Subcutaneous adipose tissue (tissue), 4 donors: ENCODE results near the gene CDKN2B. TPM values are rescaled to one million over a fixed set of nuclear protein-coding genes. Genes with fewer than 3 reads are reported as not detected.

Source experiments
- small RNA-seq: library from RNA; depleted of rRNA; stranded (forward); fragments of <200 nt; gene quantifications from one replicate; pipeline ENCODE3, GENCODE V24; 2016
- total RNA-seq, 4 donors: library from RNA; depleted of rRNA; stranded (reverse); fragments of >200 nt; gene quantifications; one replicate each; pipeline ENCODE4 v1.1.0, GENCODE V29; 2016
- TF ChIP-seq, protein P1 (sequence below): fragments of 450-650 bp; IDR thresholded peaks from one replicate; pipeline ENCODE4 v1.5.1; 2016; ENCODE audit warnings: low read depth, mild to moderate bottlenecking, control low read depth, antibody characterized with exemption, moderate library complexity

Gene CDKN2B
- total RNA-seq, 4 donors from 2014 or later = 29.8 to 95.4 (median 65.4) TPM

- TF ChIP-seq, protein P1, sequence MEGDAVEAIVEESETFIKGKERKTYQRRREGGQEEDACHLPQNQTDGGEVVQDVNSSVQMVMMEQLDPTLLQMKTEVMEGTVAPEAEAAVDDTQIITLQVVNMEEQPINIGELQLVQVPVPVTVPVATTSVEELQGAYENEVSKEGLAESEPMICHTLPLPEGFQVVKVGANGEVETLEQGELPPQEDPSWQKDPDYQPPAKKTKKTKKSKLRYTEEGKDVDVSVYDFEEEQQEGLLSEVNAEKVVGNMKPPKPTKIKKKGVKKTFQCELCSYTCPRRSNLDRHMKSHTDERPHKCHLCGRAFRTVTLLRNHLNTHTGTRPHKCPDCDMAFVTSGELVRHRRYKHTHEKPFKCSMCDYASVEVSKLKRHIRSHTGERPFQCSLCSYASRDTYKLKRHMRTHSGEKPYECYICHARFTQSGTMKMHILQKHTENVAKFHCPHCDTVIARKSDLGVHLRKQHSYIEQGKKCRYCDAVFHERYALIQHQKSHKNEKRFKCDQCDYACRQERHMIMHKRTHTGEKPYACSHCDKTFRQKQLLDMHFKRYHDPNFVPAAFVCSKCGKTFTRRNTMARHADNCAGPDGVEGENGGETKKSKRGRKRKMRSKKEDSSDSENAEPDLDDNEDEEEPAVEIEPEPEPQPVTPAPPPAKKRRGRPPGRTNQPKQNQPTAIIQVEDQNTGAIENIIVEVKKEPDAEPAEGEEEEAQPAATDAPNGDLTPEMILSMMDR = no peak
Measured at GRCh38 chr9:21966140-21966851, 42.8 kb downstream of the CDKN2B start.

DNA sequence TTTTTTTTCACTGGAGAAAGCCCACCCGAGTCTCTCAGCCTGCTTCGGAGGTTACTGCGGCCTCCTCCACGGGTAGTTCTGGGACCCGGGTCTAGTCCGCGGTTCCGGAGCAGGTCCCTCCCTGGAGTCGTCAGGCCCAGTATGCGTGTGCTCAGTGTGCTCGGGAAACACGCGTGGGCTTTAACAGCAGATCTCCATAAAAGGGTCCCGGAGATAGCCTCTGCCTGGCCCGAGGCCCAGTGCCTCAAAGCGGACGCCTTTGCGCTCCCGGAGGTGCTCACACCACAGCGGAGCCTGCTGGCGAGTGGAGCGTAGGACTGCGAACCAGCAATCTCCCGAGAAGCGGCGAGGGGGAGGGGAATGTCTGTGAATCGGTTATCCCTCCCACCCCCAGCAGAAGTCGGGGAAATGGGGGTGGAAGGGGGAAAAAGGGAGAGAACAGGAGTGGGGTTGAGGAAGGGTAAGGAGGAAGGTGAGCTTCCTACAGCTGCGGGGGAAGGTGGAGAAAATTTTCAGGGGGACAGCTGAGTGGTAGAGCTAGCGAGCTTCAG is 43.6 kb downstream of the CDKN2B start:
- TF ChIP-seq, protein P1 = no peak

DNA sequence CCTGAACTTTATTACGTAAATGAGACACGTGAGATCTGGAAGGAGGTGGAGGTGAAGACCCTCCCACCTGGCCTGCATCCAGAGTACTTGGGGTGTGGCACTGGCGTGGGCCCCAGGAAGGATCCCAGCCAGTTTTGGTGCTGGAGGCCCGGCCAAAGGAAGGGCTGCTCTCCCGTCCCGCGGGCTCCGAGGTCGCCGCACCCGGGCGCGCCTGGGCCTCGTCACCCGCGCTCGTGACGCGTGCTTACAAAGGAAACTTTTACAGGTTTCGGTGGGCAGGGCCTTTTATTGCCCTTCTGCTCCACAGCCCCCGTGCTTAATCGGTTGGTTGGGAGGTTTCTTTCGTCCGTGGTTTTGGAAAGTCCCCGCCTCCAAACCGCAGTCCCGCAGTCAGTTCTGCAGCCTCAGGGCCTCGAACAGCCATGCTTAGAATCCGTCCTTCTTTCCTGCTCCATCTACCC is 44.1 kb downstream of the CDKN2B start:
- TF ChIP-seq, protein P1 = no peak

DNA sequence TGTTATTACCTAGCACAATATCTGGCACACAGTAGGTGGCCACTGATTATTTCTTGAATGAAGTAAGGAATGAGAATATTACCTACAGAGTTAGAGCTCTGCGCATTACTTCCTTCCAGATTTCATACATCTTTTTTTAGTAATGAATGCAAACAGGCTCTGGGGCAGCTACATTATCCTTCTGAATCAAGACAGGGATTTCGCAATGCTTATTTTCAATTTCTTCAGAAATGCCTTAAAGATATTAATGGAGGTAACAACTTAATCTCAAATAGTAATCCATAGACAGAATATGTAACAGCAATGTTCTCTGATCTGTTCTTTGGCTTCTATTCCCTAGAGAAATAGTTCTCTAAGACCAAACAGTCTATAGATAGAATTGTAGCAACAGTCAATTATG is 47.5 kb downstream of the CDKN2B start:
- TF ChIP-seq, protein P1 = no peak

DNA sequence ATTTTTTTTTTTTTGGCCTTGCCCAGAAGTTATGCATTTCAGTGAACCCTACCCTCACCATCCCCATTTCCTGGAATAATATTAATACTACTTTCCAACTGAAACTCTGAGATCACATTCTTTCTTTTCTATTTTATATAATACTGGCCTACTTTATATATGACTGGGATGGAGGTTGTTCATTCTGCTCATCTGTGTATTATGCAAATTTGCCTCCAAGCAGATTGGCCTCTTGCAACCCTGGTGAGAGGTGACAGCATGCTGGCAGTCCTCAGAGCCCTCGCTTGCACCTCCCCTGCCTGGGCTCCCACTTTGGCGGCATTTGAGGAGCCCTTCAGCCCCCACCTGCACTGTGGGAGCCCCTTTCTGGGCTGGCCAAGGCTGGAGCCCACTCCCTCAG is 50.3 kb downstream of the CDKN2B start:
- TF ChIP-seq, protein P1 = no peak

Small RNA genes lying within 50 kb of the gene (small RNA-seq; reads per million reads assigned to genes)
- gene RF02045 = not detected

Other genes starting within 250 kb of the CDKN2B start
- gene MTAP, start 206.7 kb downstream of the CDKN2B start, total RNA-seq = 10 to 100 TPM; 17.7 to 22.8 (median 20.6) TPM
- gene CDKN2A, start 14.9 kb downstream of the CDKN2B start, total RNA-seq = 10 to 100 TPM in 1 of 4 donors, 1 to 10 TPM in 3; 1.3 to 20.9 (median 2.5) TPM
- gene CDKN2B-AS1, start 14.5 kb downstream of the CDKN2B start, total RNA-seq = 1 to 10 TPM in 1 of 4 donors, not detected in 3; 6.1 TPM